SU-DHL-6 (cell line): ENCODE measurements around the gene SAPCD1.

ENCODE experiments used
- CTCF ChIP-seq: fragments of 200-600 bp; sonication (generic); IDR thresholded peaks from one replicate; pipeline ENCODE4 v1.5.1; 2017; ENCODE audit warnings: antibody characterized with exemption, mild to moderate bottlenecking, low read length, moderate library complexity; ENCODE audit not compliant: insufficient read depth, poor library complexity, severe bottlenecking
- EZH2phosphoT487 ChIP-seq: fragments of 200-600 bp; sonication (generic), shearing (Covaris generic); conservative IDR thresholded peaks from 2 replicates; pipeline ENCODE4 v1.6.1; 2018; ENCODE audit warnings: mild to moderate bottlenecking, antibody characterized with exemption, low read length, moderate library complexity, mixed read lengths

GRCh38 chr6:31777667-31778050 lies 15.2 kb downstream of the SAPCD1 start:
- TF ChIP-seq CTCF (no peak), EZH2phosphoT487 (no peak)
